Mucosa of gallbladder (tissue), 1 donor: Measurements from ENCODE around the gene ZBTB12. TPM values are rescaled to one million over a fixed set of nuclear protein-coding genes. Genes with fewer than 3 reads are reported as not detected.
"Not testable (repeated sequence)": the region's sequence is repeated elsewhere in the genome, so short reads cannot be mapped to it uniquely, and the experiment has no call there.

Source experiments
- DNase-seq: peaks from one replicate; pipeline ENCODE4 v3.0.0-alpha.2; 2020; ENCODE audit warnings: low spot score
- total RNA-seq: library from RNA; stranded (reverse); gene quantifications from one replicate; pipeline ENCODE4 v1.2.1, GENCODE V29; 2021
- donor health status: DM: no; HTN: no; CAD: no.

Gene ZBTB12
- total RNA-seq, 1 donor from 2014 or later, result 11.8 TPM

GRCh38 chr6:31876357-31876756 is 25.5 kb downstream of the ZBTB12 start:
- DNase-seq, result no peak

- no peak for DNase-seq
Measured at GRCh38 chr6:31875877-31876276, 26.0 kb downstream of the ZBTB12 start.

- DNase-seq, result no peak
Measured at GRCh38 chr6:31874836-31875572, 26.9 kb downstream of the ZBTB12 start.

GRCh38 chr6:31874084-31874670 is 27.7 kb downstream of the ZBTB12 start:
- DNase-seq, result no peak

GRCh38 chr6:31871046-31871659 is 30.7 kb downstream of the ZBTB12 start:
- no peak for DNase-seq

- DNase-seq, result no peak
Measured at GRCh38 chr6:31870385-31870921, 31.4 kb downstream of the ZBTB12 start.

GRCh38 chr6:31869343-31869742 is 32.5 kb downstream of the ZBTB12 start:
- no peak for DNase-seq

GRCh38 chr6:31868658-31868971 is 33.3 kb downstream of the ZBTB12 start:
- DNase-seq, result not testable (repeated sequence)

- no peak for DNase-seq
Measured at GRCh38 chr6:31865205-31866118, 36.4 kb downstream of the ZBTB12 start.

- DNase-seq, result no peak
Measured at GRCh38 chr6:31864818-31865204, 37.1 kb downstream of the ZBTB12 start.

- not testable (repeated sequence) for DNase-seq
Measured at GRCh38 chr6:31864123-31864562, 37.7 kb downstream of the ZBTB12 start.

GRCh38 chr6:31862344-31863235 is 39.3 kb downstream of the ZBTB12 start, which contains the start of gene NEU1:
TSS of gene NEU1 (minus strand) at chr6:31862821. CDS start at chr6:31862776, 45 bp downstream.
- DNase-seq, result peak; percentile 100

- no peak for DNase-seq
Measured at GRCh38 chr6:31861919-31862343, 40.0 kb downstream of the ZBTB12 start.

- no peak for DNase-seq
Measured at GRCh38 chr6:31861150-31861549, 40.7 kb downstream of the ZBTB12 start.

- no peak for DNase-seq
Measured at GRCh38 chr6:31860349-31860748, 41.5 kb downstream of the ZBTB12 start.

GRCh38 chr6:31859923-31860322 is 42.0 kb downstream of the ZBTB12 start:
- no peak for DNase-seq

- DNase-seq, result no peak
Measured at GRCh38 chr6:31858707-31859106, 43.2 kb downstream of the ZBTB12 start.

GRCh38 chr6:31857774-31858173 is 44.1 kb downstream of the ZBTB12 start:
- not testable (repeated sequence) for DNase-seq

- DNase-seq, result not testable (repeated sequence)
Measured at GRCh38 chr6:31851980-31852718, 49.7 kb downstream of the ZBTB12 start.

GRCh38 chr6:31851485-31851832 is 50.4 kb downstream of the ZBTB12 start:
- no peak for DNase-seq
